SK-N-SH treated with all-trans-retinoic acid at 6 μM for 48 hours (cell line): ENCODE measurements around the gene ST6GALNAC3.

Experiments used
- ARNTL ChIP-seq: fragments of 450-650 bp; formaldehyde crosslinking; IDR thresholded peaks from 2 replicates; pipeline ENCODE4 v1.5.0; 2020; ENCODE audit warnings: low read depth, mild to moderate bottlenecking, moderate library complexity, borderline replicate concordance
- BACH2 ChIP-seq: fragments of 250-450 bp; sonication (Bioruptor Pico); IDR thresholded peaks from 2 replicates; pipeline ENCODE4 v1.9.0; 2021; ENCODE audit warnings: mild to moderate bottlenecking, borderline replicate concordance
- GLIS3 ChIP-seq: fragments of 250-450 bp; sonication (Bioruptor Pico); IDR thresholded peaks from 2 replicates; pipeline ENCODE4 v1.5.0; 2020; ENCODE audit warnings: mild to moderate bottlenecking, moderate library complexity
- ISL1 ChIP-seq: fragments of 250-450 bp; sonication (Bioruptor Pico); IDR thresholded peaks from 2 replicates; pipeline ENCODE4 v2.1.2; 2022; ENCODE audit warnings: mild to moderate bottlenecking, moderate library complexity
- RARB ChIP-seq: fragments of 250-450 bp; sonication (Bioruptor Pico); IDR thresholded peaks from 2 replicates; pipeline ENCODE4 v1.8.0; 2021; ENCODE audit warnings: mild to moderate bottlenecking, moderate library complexity
- ZFP3 ChIP-seq: fragments of 250-450 bp; sonication (Bioruptor Pico); IDR thresholded peaks from 2 replicates; pipeline ENCODE4 v1.5.0; 2020; ENCODE audit warnings: mild to moderate bottlenecking, moderate library complexity
- ZFP30 ChIP-seq: fragments of 450-650 bp; formaldehyde crosslinking; IDR thresholded peaks from 2 replicates; pipeline ENCODE4 v1.5.0; 2022; ENCODE audit warnings: mild to moderate bottlenecking, moderate library complexity
- ZNF565 ChIP-seq: fragments of 450-650 bp; formaldehyde crosslinking; conservative IDR thresholded peaks from 2 replicates; pipeline ENCODE4 v1.5.0; 2020; ENCODE audit warnings: low read depth, mild to moderate bottlenecking, moderate library complexity
- ZNF70 ChIP-seq: fragments of 450-650 bp; formaldehyde crosslinking; IDR thresholded peaks from 2 replicates; pipeline ENCODE4 v1.5.0; 2020; ENCODE audit warnings: mild to moderate bottlenecking, moderate library complexity
- TF ChIP-seq, protein P1 (sequence below): fragments of 250-450 bp; sonication (Bioruptor Pico); IDR thresholded peaks from 2 replicates; pipeline ENCODE4 v1.5.1; 2021; ENCODE audit warnings: mild to moderate bottlenecking, moderate library complexity
- TF ChIP-seq, protein P2 (sequence below): fragments of 250-450 bp; sonication (Bioruptor Pico); IDR thresholded peaks from 2 replicates; pipeline ENCODE4 v1.8.0; 2020; ENCODE audit warnings: mild to moderate bottlenecking, moderate library complexity, borderline replicate concordance
- TF ChIP-seq, protein P3 (sequence below): fragments of 250-450 bp; sonication (Bioruptor Pico); IDR thresholded peaks from 2 replicates; pipeline ENCODE4 v1.5.1; 2020; ENCODE audit warnings: low read depth, mild to moderate bottlenecking, moderate library complexity
- TF ChIP-seq, protein P4 (sequence below): fragments of 250-450 bp; sonication (Bioruptor Pico); IDR thresholded peaks from 2 replicates; pipeline ENCODE4 v1.8.0; 2021; ENCODE audit warnings: low read depth, mild to moderate bottlenecking, moderate library complexity, borderline replicate concordance

DNA sequence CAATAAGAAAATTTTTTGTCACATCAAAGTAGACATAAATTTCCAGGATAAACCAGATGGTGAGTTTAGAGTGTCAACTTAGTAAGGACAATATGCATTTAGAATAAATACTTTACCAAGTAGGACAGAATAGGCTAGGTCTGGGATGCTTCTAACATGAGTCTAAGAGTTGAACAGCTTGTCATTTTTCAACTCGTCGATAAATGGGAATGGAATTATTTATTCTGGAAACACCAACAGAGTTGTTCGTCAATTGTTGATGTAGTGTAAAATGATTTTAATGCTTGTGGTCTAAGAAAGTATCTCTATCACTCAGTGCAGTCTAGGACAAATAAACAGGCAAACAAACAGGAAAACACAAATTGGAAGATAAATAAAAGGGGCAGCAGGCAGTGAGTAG is 434.3 kb downstream of the ST6GALNAC3 start:
- TF ChIP-seq ZFP3 (CRISPR knock-in tag), result no peak
- no peak for TF ChIP-seq ARNTL (CRISPR knock-in tag)
- TF ChIP-seq ZFP30 (CRISPR knock-in tag), result no peak
- no peak for TF ChIP-seq ZNF70 (CRISPR knock-in tag)
- TF ChIP-seq RARB (CRISPR knock-in tag), result no peak
- no peak for TF ChIP-seq GLIS3 (CRISPR knock-in tag)
- TF ChIP-seq, protein P1, sequence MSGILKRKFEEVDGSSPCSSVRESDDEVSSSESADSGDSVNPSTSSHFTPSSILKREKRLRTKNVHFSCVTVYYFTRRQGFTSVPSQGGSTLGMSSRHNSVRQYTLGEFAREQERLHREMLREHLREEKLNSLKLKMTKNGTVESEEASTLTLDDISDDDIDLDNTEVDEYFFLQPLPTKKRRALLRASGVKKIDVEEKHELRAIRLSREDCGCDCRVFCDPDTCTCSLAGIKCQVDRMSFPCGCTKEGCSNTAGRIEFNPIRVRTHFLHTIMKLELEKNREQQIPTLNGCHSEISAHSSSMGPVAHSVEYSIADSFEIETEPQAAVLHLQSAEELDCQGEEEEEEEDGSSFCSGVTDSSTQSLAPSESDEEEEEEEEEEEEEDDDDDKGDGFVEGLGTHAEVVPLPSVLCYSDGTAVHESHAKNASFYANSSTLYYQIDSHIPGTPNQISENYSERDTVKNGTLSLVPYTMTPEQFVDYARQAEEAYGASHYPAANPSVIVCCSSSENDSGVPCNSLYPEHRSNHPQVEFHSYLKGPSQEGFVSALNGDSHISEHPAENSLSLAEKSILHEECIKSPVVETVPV (CRISPR knock-in tag), result no peak
- no peak for TF ChIP-seq BACH2 (CRISPR knock-in tag)
- TF ChIP-seq, protein P2, sequence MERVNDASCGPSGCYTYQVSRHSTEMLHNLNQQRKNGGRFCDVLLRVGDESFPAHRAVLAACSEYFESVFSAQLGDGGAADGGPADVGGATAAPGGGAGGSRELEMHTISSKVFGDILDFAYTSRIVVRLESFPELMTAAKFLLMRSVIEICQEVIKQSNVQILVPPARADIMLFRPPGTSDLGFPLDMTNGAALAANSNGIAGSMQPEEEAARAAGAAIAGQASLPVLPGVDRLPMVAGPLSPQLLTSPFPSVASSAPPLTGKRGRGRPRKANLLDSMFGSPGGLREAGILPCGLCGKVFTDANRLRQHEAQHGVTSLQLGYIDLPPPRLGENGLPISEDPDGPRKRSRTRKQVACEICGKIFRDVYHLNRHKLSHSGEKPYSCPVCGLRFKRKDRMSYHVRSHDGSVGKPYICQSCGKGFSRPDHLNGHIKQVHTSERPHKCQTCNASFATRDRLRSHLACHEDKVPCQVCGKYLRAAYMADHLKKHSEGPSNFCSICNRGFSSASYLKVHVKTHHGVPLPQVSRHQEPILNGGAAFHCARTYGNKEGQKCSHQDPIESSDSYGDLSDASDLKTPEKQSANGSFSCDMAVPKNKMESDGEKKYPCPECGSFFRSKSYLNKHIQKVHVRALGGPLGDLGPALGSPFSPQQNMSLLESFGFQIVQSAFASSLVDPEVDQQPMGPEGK (CRISPR knock-in tag), result no peak
- no peak for TF ChIP-seq ZNF565 (CRISPR knock-in tag)
- TF ChIP-seq, protein P3, sequence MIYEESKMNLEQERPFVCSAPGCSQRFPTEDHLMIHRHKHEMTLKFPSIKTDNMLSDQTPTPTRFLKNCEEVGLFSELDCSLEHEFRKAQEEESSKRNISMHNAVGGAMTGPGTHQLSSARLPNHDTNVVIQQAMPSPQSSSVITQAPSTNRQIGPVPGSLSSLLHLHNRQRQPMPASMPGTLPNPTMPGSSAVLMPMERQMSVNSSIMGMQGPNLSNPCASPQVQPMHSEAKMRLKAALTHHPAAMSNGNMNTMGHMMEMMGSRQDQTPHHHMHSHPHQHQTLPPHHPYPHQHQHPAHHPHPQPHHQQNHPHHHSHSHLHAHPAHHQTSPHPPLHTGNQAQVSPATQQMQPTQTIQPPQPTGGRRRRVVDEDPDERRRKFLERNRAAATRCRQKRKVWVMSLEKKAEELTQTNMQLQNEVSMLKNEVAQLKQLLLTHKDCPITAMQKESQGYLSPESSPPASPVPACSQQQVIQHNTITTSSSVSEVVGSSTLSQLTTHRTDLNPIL (CRISPR knock-in tag), result no peak
- TF ChIP-seq ISL1 (CRISPR knock-in tag), result no peak
- TF ChIP-seq, protein P4, sequence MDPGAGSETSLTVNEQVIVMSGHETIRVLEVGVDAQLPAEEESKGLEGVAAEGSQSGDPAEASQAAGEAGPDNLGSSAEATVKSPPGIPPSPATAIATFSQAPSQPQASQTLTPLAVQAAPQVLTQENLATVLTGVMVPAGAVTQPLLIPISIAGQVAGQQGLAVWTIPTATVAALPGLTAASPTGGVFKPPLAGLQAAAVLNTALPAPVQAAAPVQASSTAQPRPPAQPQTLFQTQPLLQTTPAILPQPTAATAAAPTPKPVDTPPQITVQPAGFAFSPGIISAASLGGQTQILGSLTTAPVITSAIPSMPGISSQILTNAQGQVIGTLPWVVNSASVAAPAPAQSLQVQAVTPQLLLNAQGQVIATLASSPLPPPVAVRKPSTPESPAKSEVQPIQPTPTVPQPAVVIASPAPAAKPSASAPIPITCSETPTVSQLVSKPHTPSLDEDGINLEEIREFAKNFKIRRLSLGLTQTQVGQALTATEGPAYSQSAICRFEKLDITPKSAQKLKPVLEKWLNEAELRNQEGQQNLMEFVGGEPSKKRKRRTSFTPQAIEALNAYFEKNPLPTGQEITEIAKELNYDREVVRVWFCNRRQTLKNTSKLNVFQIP (CRISPR knock-in tag), result no peak
